Vagina (tissue), 2 donors: ENCODE data around the gene PIGP.

ENCODE experiments used
- CTCF ChIP-seq, 3 experiments: fragments of 450-650 bp in 2 of 3; fragments of 200-600 bp in 1 of 3; sonication (generic) in 1 of 3; IDR thresholded peaks; one replicate each; pipeline ENCODE4 v1.5.1; 2017 to 2019; ENCODE audit warnings: antibody characterized with exemption in 3 of 3, mild to moderate bottlenecking in 2 of 3, moderate library complexity in 2 of 3
- POLR2A ChIP-seq, 2 donors: fragments of 450-650 bp; IDR thresholded peaks; one replicate each; pipeline ENCODE4 v1.6.1; 2017; ENCODE audit warnings: antibody characterized with exemption in 2 of 2, mild to moderate bottlenecking in 2 of 2, moderate library complexity in 2 of 2
- POLR2AphosphoS5 ChIP-seq, 2 donors: sonication (generic); formaldehyde crosslinking; IDR thresholded peaks; one replicate each; pipeline ENCODE4 v1.9.0; 2017; ENCODE audit warnings: antibody characterized with exemption in 2 of 2, mild to moderate bottlenecking in 2 of 2, low read depth in 1 of 2; ENCODE audit not compliant: insufficient read depth in 1 of 2

- TF ChIP-seq CTCF (IDR thresholded peaks at IDR 0.05) (no peak), POLR2AphosphoS5 (IDR thresholded peaks at IDR 0.05; ENCODE audit: insufficient read depth in 1 of 2, low read depth in 1 of 2) (no peak), POLR2A (IDR thresholded peaks at IDR 0.05) (no peak)
These were observed 2.4 kb upstream of the PIGP start for GRCh38 chr21:37075214-37075770.
